ENCODE measurements around the gene AK8.

Gene AK8

DNA sequence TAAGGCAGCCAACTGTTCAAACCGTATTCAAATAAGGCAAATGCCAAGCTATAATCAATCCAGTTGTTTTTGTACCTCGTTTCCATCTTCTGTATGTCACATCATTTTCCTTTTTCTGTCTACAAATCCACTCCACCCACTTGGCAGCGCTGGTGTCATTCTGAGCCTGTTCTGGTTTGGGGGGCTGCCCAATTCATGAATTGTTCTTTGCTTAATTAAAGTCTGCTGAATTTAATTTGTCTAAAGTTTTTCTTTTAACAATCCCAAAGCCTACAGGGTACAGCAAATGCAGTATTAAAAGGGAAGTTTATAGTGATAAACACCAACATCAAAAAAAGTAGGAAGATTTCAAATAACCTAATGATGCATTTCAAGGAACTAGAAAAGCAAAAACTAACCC, 114.5 kb downstream of the AK8 start:
- DNase-seq (ENCODE audit: low spot score), result no peak
- ChIA-PET CTCF (interaction anchor here (0.6 kb wide), 1 partner anchor 209 kb away, joined by 3 read pairs; no protein-coding TSS in a partner anchor), POLR2A (ENCODE audit: low non-redundant PET) (no interaction called here)
- TF ChIP-seq, protein P1, sequence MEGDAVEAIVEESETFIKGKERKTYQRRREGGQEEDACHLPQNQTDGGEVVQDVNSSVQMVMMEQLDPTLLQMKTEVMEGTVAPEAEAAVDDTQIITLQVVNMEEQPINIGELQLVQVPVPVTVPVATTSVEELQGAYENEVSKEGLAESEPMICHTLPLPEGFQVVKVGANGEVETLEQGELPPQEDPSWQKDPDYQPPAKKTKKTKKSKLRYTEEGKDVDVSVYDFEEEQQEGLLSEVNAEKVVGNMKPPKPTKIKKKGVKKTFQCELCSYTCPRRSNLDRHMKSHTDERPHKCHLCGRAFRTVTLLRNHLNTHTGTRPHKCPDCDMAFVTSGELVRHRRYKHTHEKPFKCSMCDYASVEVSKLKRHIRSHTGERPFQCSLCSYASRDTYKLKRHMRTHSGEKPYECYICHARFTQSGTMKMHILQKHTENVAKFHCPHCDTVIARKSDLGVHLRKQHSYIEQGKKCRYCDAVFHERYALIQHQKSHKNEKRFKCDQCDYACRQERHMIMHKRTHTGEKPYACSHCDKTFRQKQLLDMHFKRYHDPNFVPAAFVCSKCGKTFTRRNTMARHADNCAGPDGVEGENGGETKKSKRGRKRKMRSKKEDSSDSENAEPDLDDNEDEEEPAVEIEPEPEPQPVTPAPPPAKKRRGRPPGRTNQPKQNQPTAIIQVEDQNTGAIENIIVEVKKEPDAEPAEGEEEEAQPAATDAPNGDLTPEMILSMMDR (conservative IDR thresholded peaks at IDR 0.05; ENCODE audit: low read depth), result no peak
- H3K27ac ChIP-seq, result no peak overlapping the region

DNA sequence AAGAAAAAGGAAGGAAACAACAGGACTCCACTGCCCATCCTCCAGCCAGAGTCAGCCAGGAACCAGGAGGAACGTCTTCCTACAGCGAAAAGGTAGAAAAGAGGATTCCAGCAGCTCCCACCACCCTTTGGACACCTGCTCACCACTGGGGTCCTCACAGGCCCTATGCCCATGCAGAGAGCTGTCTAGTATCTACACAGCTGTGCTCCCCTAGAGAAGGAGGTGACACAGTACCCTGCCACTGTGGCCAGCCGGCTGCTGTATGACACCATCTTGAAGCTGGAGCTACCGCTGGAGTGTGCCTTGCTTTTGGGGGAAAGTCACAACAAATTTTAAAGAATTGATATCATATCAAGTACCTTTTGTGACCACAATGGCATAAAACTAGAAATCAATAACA, 115.2 kb downstream of the AK8 start:
- DNase-seq (ENCODE audit: low spot score), result no peak
- TF ChIP-seq, protein P1 (conservative IDR thresholded peaks at IDR 0.05; ENCODE audit: low read depth), result no peak
- no peak overlapping the region for H3K27ac ChIP-seq
- CTCF ChIA-PET, result no interaction called here
- POLR2A ChIA-PET (ENCODE audit: low non-redundant PET), result no interaction called here

DNA sequence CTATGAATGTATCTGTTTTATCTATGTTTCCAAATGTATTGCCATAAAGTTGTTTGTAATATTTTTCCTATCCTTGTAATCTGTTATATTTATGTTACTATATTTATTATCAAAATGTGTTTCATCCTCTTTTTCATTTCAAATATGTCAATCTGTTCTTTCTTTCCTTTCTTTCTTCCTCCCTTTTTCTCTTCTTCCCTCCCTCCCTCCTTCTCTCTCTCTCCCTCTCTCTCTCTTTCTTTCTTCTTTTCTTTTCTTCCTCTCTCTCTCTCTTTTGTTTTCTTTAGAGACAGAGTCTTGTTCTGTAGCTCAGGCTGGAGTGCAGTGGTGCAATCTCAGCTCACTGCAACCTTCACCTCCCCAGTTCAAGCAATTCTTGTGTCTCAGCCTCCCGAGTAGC, 116.5 kb downstream of the AK8 start:
- CTCF ChIA-PET, result interaction anchor here (0.7 kb wide), 1 partner anchor 10 kb away, joined by 3 read pairs; no protein-coding TSS in a partner anchor

DNA sequence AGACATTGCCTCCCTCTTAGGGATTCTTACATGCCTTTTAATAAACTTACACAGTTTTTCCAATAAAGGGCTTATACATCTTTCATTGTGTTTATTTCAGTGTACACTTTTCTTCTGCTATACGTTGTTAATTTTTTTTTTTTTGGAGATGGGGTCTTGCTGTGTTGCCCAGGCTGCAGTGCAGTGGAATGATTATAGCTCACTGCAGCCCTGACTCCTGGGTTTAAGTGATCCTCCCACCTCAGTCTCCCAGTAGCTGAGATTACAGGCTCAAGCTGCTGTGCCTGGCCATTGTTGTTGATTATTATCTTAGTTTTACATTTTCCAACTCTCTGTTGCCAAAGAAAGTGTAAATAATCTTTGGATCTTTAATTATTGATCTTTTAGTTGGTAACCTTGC, 118.0 kb downstream of the AK8 start:
- no peak overlapping the region for H3K27ac ChIP-seq
- ChIA-PET POLR2A (ENCODE audit: low non-redundant PET) (no interaction called here), CTCF (no interaction called here)
- TF ChIP-seq, protein P1 (conservative IDR thresholded peaks at IDR 0.05; ENCODE audit: low read depth), result no peak
- no peak for DNase-seq (ENCODE audit: low spot score)

More for the DNA sequence above, 116.5 kb downstream of the AK8 start:
- no peak for DNase-seq (ENCODE audit: low spot score)
- POLR2A ChIA-PET (ENCODE audit: low non-redundant PET), result no interaction called here
- no peak overlapping the region for H3K27ac ChIP-seq
- TF ChIP-seq, protein P1 (conservative IDR thresholded peaks at IDR 0.05; ENCODE audit: low read depth), result no peak

DNA sequence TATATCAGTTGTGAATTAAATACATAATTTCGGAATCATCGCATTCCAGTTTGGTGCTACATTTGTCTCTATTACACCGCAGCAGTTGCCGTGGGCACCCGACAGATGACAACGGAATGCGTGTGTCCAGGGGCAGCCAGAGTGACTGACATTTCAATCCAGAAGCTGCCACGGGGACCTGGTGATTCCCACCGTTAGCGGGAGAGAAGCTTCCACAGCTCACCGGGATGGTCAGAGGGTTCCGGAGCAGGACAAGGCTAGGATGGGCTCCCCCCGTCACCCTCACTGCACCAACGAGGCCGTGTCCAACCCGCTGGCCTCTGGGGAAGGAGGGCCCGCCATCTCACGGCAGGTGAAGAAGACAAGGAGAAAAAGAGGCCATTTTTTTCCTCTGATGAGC, 121.1 kb downstream of the AK8 start:
- no peak for DNase-seq (ENCODE audit: low spot score)
- TF ChIP-seq, protein P1 (conservative IDR thresholded peaks at IDR 0.05; ENCODE audit: low read depth), result no peak
- H3K27ac ChIP-seq, result no peak overlapping the region
- POLR2A ChIA-PET (ENCODE audit: low non-redundant PET), result no interaction called here
- CTCF ChIA-PET, result no interaction called here

DNA sequence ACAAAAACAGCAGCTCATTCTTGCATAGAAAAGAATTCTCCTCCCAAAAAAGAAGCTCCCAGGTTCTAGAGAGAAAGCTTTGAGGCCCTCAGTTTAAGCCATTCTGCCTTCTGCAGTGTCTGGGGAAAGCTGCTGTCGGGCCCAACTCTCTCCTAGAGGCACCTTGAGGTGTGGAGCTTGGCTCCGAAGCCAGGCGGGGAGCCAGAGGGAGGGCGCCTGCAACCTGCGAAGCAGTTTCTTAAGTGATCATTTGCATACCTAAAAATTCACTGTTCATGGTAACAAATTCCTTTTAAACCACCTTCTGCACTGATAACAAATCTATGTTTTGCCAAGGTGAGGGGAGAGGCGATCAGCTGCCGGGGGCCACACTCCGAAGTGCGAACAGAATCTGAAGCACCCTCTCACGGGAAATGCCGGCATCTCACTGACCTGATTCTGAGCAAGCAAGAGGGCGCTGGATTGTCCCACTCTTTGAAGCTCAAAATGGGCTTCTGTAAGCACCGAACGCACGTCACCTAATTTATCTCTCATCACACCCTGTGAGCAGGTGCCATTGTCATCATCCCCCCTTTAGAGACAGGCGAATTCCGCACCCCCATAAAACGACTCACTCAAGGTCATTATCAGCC, 121.8 kb downstream of the AK8 start:
- CTCF ChIA-PET, result interaction anchor here (0.6 to 1.0 kb wide), 2 partner anchors 12 to 65 kb away, joined by 3 to 4 read pairs; no protein-coding TSS in a partner anchor
- TF ChIP-seq, protein P1 (conservative IDR thresholded peaks at IDR 0.05; ENCODE audit: low read depth), result no peak

More for the DNA sequence above, 121.8 kb downstream of the AK8 start:
- DNase-seq (ENCODE audit: low spot score), result no peak
- POLR2A ChIA-PET (ENCODE audit: low non-redundant PET), result no interaction called here
- no peak overlapping the region for H3K27ac ChIP-seq

All from RWPE1 (cell line).